Left ventricle myocardium inferior (tissue), 1 donor: Measurements from ENCODE around the gene KLHL36. TPM values are rescaled to one million over a fixed set of nuclear protein-coding genes. Genes with fewer than 3 reads are reported as not detected.

Experiments used
- DNase-seq: peaks from one replicate; pipeline ENCODE4 v3.0.0-alpha.2; 2020
- H3K27ac ChIP-seq: fragments of 200-600 bp; replicated peaks from 2 replicates; pipeline ENCODE4 v1.8.0; 2021
- H3K27me3 ChIP-seq: fragments of 200-600 bp; 2 replicates; pipeline ENCODE4 v1.8.0; 2021; ENCODE audit warnings: low read depth
- H3K36me3 ChIP-seq: fragments of 200-600 bp; 2 replicates; pipeline ENCODE4 v1.8.0; 2021
- H3K4me1 ChIP-seq: fragments of 200-600 bp; 2 replicates; pipeline ENCODE4 v1.8.0; 2021
- H3K4me3 ChIP-seq: fragments of 200-600 bp; 2 replicates; pipeline ENCODE4 v1.8.0; 2021; ENCODE audit warnings: mild to moderate bottlenecking, moderate library complexity
- H3K9me3 ChIP-seq: fragments of 200-600 bp; replicated peaks from 2 replicates; pipeline ENCODE4 v1.8.0; 2021
- CTCF ChIP-seq: fragments of 200-600 bp; IDR thresholded peaks from 2 replicates; pipeline ENCODE4 v1.8.0; 2021; ENCODE audit warnings: antibody characterized with exemption, mild to moderate bottlenecking, borderline replicate concordance
- intact Hi-C: fragments of 100-400 bp; cut with micrococcal nuclease; formaldehyde crosslinking; loops from one replicate; pipeline ENCODE4 v1.11.0; 2022
- total RNA-seq: library from RNA; stranded (reverse); fragmentation: NEBNext Ultra II Directional; extraction: Animal tissue kit (Norgen Biotek cat#: 25700); gene quantifications from one replicate; pipeline ENCODE4 v1.2.1, GENCODE V29; 2021
- donor health status: DM: no; HTN: yes; CAD: no; lungs with severe emphysema.

Gene KLHL36
- total RNA-seq, 1 donor from 2014 or later = 84.4 TPM

- intact Hi-C loops = no loop called here
- H3K36me3 ChIP-seq = no peaks in the 10 kb centered on the region
- H3K4me3 ChIP-seq = peak overlapping the region; percentile 100
- peak overlapping the region; percentile 90 for H3K27ac ChIP-seq
- DNase-seq = no peak
- TF ChIP-seq CTCF = no peak
- no peaks in the 10 kb centered on the region for H3K27me3 ChIP-seq
- peaks cover 64% of the 10 kb centered on the region for H3K4me1 ChIP-seq
- no peaks in the 10 kb centered on the region for H3K9me3 ChIP-seq
Measured at GRCh38 chr16:84700446-84701300, 52.4 kb downstream of the KLHL36 start.

- intact Hi-C loops = no loop called here
- H3K36me3 ChIP-seq = no peaks in the 10 kb centered on the region
- H3K4me1 ChIP-seq = peaks cover 71% of the 10 kb centered on the region
Measured at GRCh38 chr16:84703681-84704080, 55.4 kb downstream of the KLHL36 start.

GRCh38 chr16:84704253-84704652 lies 55.9 kb downstream of the KLHL36 start:
- no peaks in the 10 kb centered on the region for H3K9me3 ChIP-seq
- intact Hi-C loops = no loop called here
- DNase-seq = no peak
- H3K27me3 ChIP-seq = no peaks in the 10 kb centered on the region
- peak overlapping the region; percentile 6 for H3K27ac ChIP-seq
- H3K36me3 ChIP-seq = no peaks in the 10 kb centered on the region
- H3K4me1 ChIP-seq = peaks cover 74% of the 10 kb centered on the region
- no peak for TF ChIP-seq CTCF
- H3K4me3 ChIP-seq = no peak overlapping the region

More at GRCh38 chr16:84703681-84704080, 55.4 kb downstream of the KLHL36 start:
- H3K27me3 ChIP-seq = no peaks in the 10 kb centered on the region
- TF ChIP-seq CTCF = no peak
- no peak overlapping the region for H3K27ac ChIP-seq
- no peak overlapping the region for H3K4me3 ChIP-seq
- H3K9me3 ChIP-seq = no peaks in the 10 kb centered on the region
- no peak for DNase-seq

- no peak overlapping the region for H3K4me3 ChIP-seq
- peaks cover 76% of the 10 kb centered on the region for H3K4me1 ChIP-seq
- no peaks in the 10 kb centered on the region for H3K9me3 ChIP-seq
- no peaks in the 10 kb centered on the region for H3K27me3 ChIP-seq
- H3K27ac ChIP-seq = no peak overlapping the region
- no peaks in the 10 kb centered on the region for H3K36me3 ChIP-seq
- no peak for TF ChIP-seq CTCF
- no peak for DNase-seq
- intact Hi-C loops = no loop called here
Measured at GRCh38 chr16:84706856-84707255, 58.5 kb downstream of the KLHL36 start.

- Histone ChIP-seq H3K4me3 (peak overlapping the region; percentile 3), H3K27me3 (no peaks in the 10 kb centered on the region), H3K9me3 (no peaks in the 10 kb centered on the region), H3K27ac (peak overlapping the region; percentile 43), H3K36me3 (no peaks in the 10 kb centered on the region), H3K4me1 (peaks cover 74% of the 10 kb centered on the region)
- no peak for DNase-seq
- TF ChIP-seq CTCF = no peak
- intact Hi-C loops = no loop called here
Measured at GRCh38 chr16:84709609-84710008, 61.3 kb downstream of the KLHL36 start.
